Measurements from ENCODE around the gene ALOX5. TPM values are rescaled to one million over a fixed set of nuclear protein-coding genes. Genes with fewer than 3 reads are reported as not detected.
"Not testable (repeated sequence)": the region's sequence is repeated elsewhere in the genome, so short reads cannot be mapped to it uniquely, and the experiment has no call there.

Gene ALOX5
- total and polyA plus RNA-seq, 10 of the 15 experiments (the other 5 are each of a cell fraction or from before 2014, with no cell fraction given), result 0.43 to 102 (median 34.2) TPM

DNA sequence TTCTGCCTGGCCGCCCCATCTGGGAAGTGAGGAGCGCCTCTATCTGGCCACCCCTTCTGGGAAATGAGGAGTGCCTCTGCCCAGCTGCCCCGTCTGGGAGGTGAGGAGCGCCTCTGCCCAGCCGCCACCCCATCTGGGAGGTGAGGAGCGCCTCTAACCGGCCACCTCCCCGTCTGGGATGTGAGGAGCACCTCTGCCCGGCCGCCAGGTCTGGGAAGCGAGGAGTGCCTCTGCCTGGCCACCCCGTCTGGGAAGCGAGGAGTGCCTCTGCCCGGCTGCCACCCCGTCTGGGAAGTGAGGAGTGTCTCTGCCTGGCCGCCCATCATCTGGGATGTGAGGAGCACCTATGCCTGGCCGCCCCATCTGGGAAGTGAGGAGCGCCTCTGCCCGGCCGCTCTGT lies 26.6 kb upstream of the ALOX5 start:
- H3K79me2 ChIP-seq (ENCODE audit: control insufficient read depth, insufficient read depth, low read length); H3K9me3 ChIP-seq (replicated peaks; ENCODE audit: control insufficient read depth, insufficient read depth, low read length); H2AFZ ChIP-seq (ENCODE audit: control insufficient read depth, low read depth, low read length); intact Hi-C loops (cut with micrococcal nuclease; ENCODE audit: unreplicated experiment); CTCF ChIA-PET; ATAC-seq; SMC1A ChIA-PET (ENCODE audit: uncharacterized antibody, unreplicated experiment); RAD21 ChIA-PET (ENCODE audit: unreplicated experiment); H4K20me1 ChIP-seq (ENCODE audit: control insufficient read depth, insufficient read depth); H3K27ac ChIP-seq (ENCODE audit: control insufficient read depth, insufficient read depth); H3K9ac ChIP-seq (ENCODE audit: control insufficient read depth, insufficient read depth, low read length); H3K4me2 ChIP-seq (ENCODE audit: control insufficient read depth, insufficient read depth); BruUV-seq (replicated peaks); H3K27me3 ChIP-seq (replicated peaks in 1 of 2; ENCODE audit: control insufficient read depth in 2 of 2, insufficient read depth in 2 of 2, low read length in 1 of 2); FAIRE-seq; H3K36me3 ChIP-seq (ENCODE audit: control insufficient read depth in 2 of 2, insufficient read depth in 2 of 2, low read length in 1 of 2); H3K4me3 ChIP-seq; in situ Hi-C loops (cut with MboI); POLR2A ChIA-PET; DNase-seq (ENCODE audit: low read depth, low spot score): not testable (repeated sequence)
- WGBS (ENCODE audit: insufficient coverage, insufficient replicate concordance, low lambda C conversion rate, missing lambda C conversion rate), result 81% methylated on average over 15 of the region's 20 CpGs
- peaks cover 11% of the 10 kb centered on the region for H3K4me1 ChIP-seq (ENCODE audit: control insufficient read depth, insufficient read depth, low read length)

DNA sequence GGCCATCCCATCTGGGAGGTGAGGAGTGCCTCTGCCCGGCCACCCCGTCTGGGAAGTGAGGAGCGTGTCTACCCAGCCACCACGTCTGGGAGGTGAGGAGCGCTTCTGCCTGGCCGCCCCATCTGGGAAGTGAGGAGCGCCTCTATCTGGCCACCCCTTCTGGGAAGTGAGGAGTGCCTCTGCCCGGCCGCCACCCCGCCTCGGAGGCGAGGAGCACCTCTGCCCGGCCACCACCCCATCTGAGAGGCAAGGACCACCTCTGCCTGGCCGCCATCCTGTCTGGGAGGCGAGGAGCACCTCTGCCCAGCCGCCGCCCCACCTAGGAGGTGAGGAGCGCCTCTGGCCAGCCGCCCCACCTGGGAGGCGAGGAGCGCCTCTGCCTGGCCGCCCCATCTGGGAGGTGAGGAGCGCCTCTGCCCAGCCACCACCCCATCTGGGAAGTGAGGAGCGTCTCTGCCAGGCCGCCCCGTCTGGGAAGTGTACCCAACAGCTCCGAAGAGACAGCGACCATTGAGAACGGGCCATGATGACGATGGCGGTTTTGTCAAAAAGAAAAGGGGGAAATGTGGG lies 25.7 kb upstream of the ALOX5 start:
- BruUV-seq (replicated peaks); H3K27ac ChIP-seq (ENCODE audit: control insufficient read depth, insufficient read depth); POLR2A ChIA-PET; H3K27me3 ChIP-seq (replicated peaks in 1 of 2; ENCODE audit: control insufficient read depth in 2 of 2, insufficient read depth in 2 of 2, low read length in 1 of 2); FAIRE-seq; H2AFZ ChIP-seq (ENCODE audit: control insufficient read depth, low read depth, low read length); H3K9me3 ChIP-seq (replicated peaks; ENCODE audit: control insufficient read depth, insufficient read depth, low read length); DNase-seq (ENCODE audit: low read depth, low spot score); H3K4me2 ChIP-seq (ENCODE audit: control insufficient read depth, insufficient read depth); H3K4me3 ChIP-seq; H4K20me1 ChIP-seq (ENCODE audit: control insufficient read depth, insufficient read depth); RAD21 ChIA-PET (ENCODE audit: unreplicated experiment); ATAC-seq; SMC1A ChIA-PET (ENCODE audit: uncharacterized antibody, unreplicated experiment); H3K79me2 ChIP-seq (ENCODE audit: control insufficient read depth, insufficient read depth, low read length); H3K9ac ChIP-seq (ENCODE audit: control insufficient read depth, insufficient read depth, low read length); intact Hi-C loops (cut with micrococcal nuclease; ENCODE audit: unreplicated experiment); H3K36me3 ChIP-seq (ENCODE audit: control insufficient read depth in 2 of 2, insufficient read depth in 2 of 2, low read length in 1 of 2); in situ Hi-C loops (cut with MboI); CTCF ChIA-PET: not testable (repeated sequence)
- WGBS (ENCODE audit: insufficient coverage, insufficient replicate concordance, low lambda C conversion rate, missing lambda C conversion rate), result 85% methylated on average over 23 of the region's 31 CpGs
- H3K4me1 ChIP-seq (ENCODE audit: control insufficient read depth, insufficient read depth, low read length), result peaks cover 18% of the 10 kb centered on the region
